ENCODE results near the gene SUSD6. TPM values are rescaled to one million over a fixed set of nuclear protein-coding genes. Genes with fewer than 3 reads are reported as not detected.

Gene SUSD6
- total and polyA plus RNA-seq, 2 experiments from 2014 or later, result 2.8 to 3.4 TPM

GRCh38 chr14:69719501-69719951, 108.1 kb downstream of the SUSD6 start (continued):
- TF ChIP-seq ZNF462 (CRISPR knock-in tag; IDR thresholded peaks at IDR 0.05) (no peak), CTCF (conservative IDR thresholded peaks at IDR 0.05; ENCODE audit: low read depth in 2 of 2) (no peak), NANOG (IDR thresholded peaks at IDR 0.05; ENCODE audit: borderline replicate concordance) (no peak), POLR2AphosphoS5 (IDR thresholded peaks at IDR 0.05; ENCODE audit: low read depth) (no peak), ZNF331 (CRISPR knock-in tag; IDR thresholded peaks at IDR 0.05; ENCODE audit: low read depth) (no peak), CREB1 (CRISPR knock-in tag; IDR thresholded peaks at IDR 0.05; ENCODE audit: low read depth) (no peak), ETS1 (IDR thresholded peaks at IDR 0.05) (no peak), EZH2 (IDR thresholded peaks at IDR 0.05; ENCODE audit: low read depth, unreplicated experiment) (no peak), EZH2phosphoT487 (IDR thresholded peaks at IDR 0.05; ENCODE audit: unreplicated experiment) (no peak), ZNF114 (CRISPR knock-in tag; IDR thresholded peaks at IDR 0.05) (no peak)

Measured in GM23338 (cell line).